SU-DHL-6 (cell line): ENCODE results near the gene BNC2.
"Not testable (repeated sequence)": the region's sequence is repeated elsewhere in the genome, so short reads cannot be mapped to it uniquely, and the experiment has no call there.

Experiments
- H2AFZ ChIP-seq: fragments of 200-600 bp; sonication (generic); 2 replicates; pipeline ENCODE4 v1.6.1; 2014; ENCODE audit warnings: low read depth, mild to moderate bottlenecking, moderate library complexity, mixed read lengths, antibody characterized with exemption, low read length; ENCODE audit not compliant: severe bottlenecking
- H3F3A ChIP-seq: fragments of 200-600 bp; shearing (Covaris generic); 2 replicates; pipeline ENCODE4 v1.6.0; 2016; ENCODE audit warnings: antibody characterized with exemption, mild to moderate bottlenecking; ENCODE audit not compliant: insufficient read depth
- H3K27ac ChIP-seq: fragments of 200-600 bp; sonication (generic); 2 replicates; pipeline ENCODE4 v1.5.1; 2016; ENCODE audit warnings: low read depth, mild to moderate bottlenecking, low read length, moderate library complexity, mixed read lengths
- H3K27me3 ChIP-seq: fragments of 200-600 bp; sonication (generic), shearing (Covaris generic); 2 replicates; pipeline ENCODE4 v1.6.0; 2014; ENCODE audit warnings: mild to moderate bottlenecking, low read length
- H3K36me3 ChIP-seq: fragments of 200-600 bp; sonication (generic); 2 replicates; pipeline ENCODE4 v1.6.1; 2014; ENCODE audit warnings: mild to moderate bottlenecking, low read length, mixed read lengths
- H3K4me2 ChIP-seq: fragments of 300-600, 200-600 bp; shearing (Covaris generic), sonication (generic); 2 replicates; pipeline ENCODE4 v1.6.0; 2014; ENCODE audit warnings: low read length, low read depth, mild to moderate bottlenecking; ENCODE audit not compliant: poor library complexity, severe bottlenecking
- H3K4me3 ChIP-seq: fragments of 200-600 bp; sonication (generic); 2 replicates; pipeline ENCODE4 v1.5.1; 2014; ENCODE audit warnings: antibody characterized with exemption, low read length, mild to moderate bottlenecking, mixed read lengths; ENCODE audit not compliant: insufficient read depth, poor library complexity, severe bottlenecking
- H3K79me2 ChIP-seq: fragments of 200-600 bp; sonication (generic); 2 replicates; pipeline ENCODE4 v1.6.1; 2014; ENCODE audit warnings: mild to moderate bottlenecking, low read length, moderate library complexity; ENCODE audit not compliant: insufficient read depth
- H3K9ac ChIP-seq: fragments of 200-600 bp; sonication (generic); 2 replicates; pipeline ENCODE4 v1.7.0; 2014; ENCODE audit warnings: mild to moderate bottlenecking, low read length
- H3K9me2 ChIP-seq: fragments of 200-600 bp; sonication (generic); replicated peaks from 2 replicates; pipeline ENCODE4 v1.6.1; 2014; ENCODE audit warnings: low read length; ENCODE audit not compliant: insufficient read depth
- H3K9me3 ChIP-seq: fragments of 200-600 bp; sonication (generic); 2 replicates; pipeline ENCODE4 v1.6.1; 2014; ENCODE audit warnings: low read length, mixed read lengths; ENCODE audit not compliant: insufficient read depth
- H4K20me1 ChIP-seq: fragments of 200-600 bp; sonication (generic); 2 replicates; pipeline ENCODE4 v1.6.1; 2014; ENCODE audit warnings: low read depth, mild to moderate bottlenecking, antibody characterized with exemption, low read length, moderate library complexity, mixed read lengths
- CTCF ChIP-seq: fragments of 200-600 bp; sonication (generic); IDR thresholded peaks from one replicate; pipeline ENCODE4 v1.5.1; 2017; ENCODE audit warnings: antibody characterized with exemption, mild to moderate bottlenecking, low read length, moderate library complexity; ENCODE audit not compliant: insufficient read depth, poor library complexity, severe bottlenecking
- EZH2phosphoT487 ChIP-seq: fragments of 200-600 bp; sonication (generic), shearing (Covaris generic); conservative IDR thresholded peaks from 2 replicates; pipeline ENCODE4 v1.6.1; 2018; ENCODE audit warnings: mild to moderate bottlenecking, antibody characterized with exemption, low read length, moderate library complexity, mixed read lengths

Gene BNC2

GRCh38 chr9:16442622-16443021 lies 427.8 kb downstream of the BNC2 start:
- no peak overlapping the region for H3K4me2 ChIP-seq
- H3K4me3 ChIP-seq, result no peak overlapping the region
- no peaks in the 10 kb centered on the region for H3F3A ChIP-seq
- no peaks in the 10 kb centered on the region for H3K79me2 ChIP-seq
- no peaks in the 10 kb centered on the region for H3K9me3 ChIP-seq
- H3K9me2 ChIP-seq, result no peaks in the 10 kb centered on the region
- no peaks in the 10 kb centered on the region for H4K20me1 ChIP-seq
- TF ChIP-seq CTCF (no peak), EZH2phosphoT487 (no peak)
- H3K9ac ChIP-seq, result no peak overlapping the region
- H3K27me3 ChIP-seq, result no peaks in the 10 kb centered on the region
- H3K36me3 ChIP-seq, result no peaks in the 10 kb centered on the region
- no peak overlapping the region for H2AFZ ChIP-seq
- H3K27ac ChIP-seq, result no peak overlapping the region

GRCh38 chr9:16441791-16442190 lies 428.7 kb downstream of the BNC2 start:
- Histone ChIP-seq H3K4me3 (no peak overlapping the region), H3F3A (no peaks in the 10 kb centered on the region), H4K20me1 (no peaks in the 10 kb centered on the region), H2AFZ (no peak overlapping the region), H3K27ac (no peak overlapping the region), H3K9me3 (no peaks in the 10 kb centered on the region), H3K36me3 (no peaks in the 10 kb centered on the region), H3K27me3 (no peaks in the 10 kb centered on the region), H3K4me2 (no peak overlapping the region), H3K9ac (no peak overlapping the region), H3K79me2 (no peaks in the 10 kb centered on the region), H3K9me2 (no peaks in the 10 kb centered on the region)
- TF ChIP-seq CTCF (no peak), EZH2phosphoT487 (no peak)

- H3K79me2 ChIP-seq, H3K9ac ChIP-seq, H3K4me3 ChIP-seq, H3K36me3 ChIP-seq, H3K4me2 ChIP-seq, H3K27me3 ChIP-seq, H3K27ac ChIP-seq, H2AFZ ChIP-seq, H4K20me1 ChIP-seq, H3F3A ChIP-seq, H3K9me2 ChIP-seq, H3K9me3 ChIP-seq: not testable (repeated sequence)
Observed at GRCh38 chr9:16438831-16439230, 431.6 kb downstream of the BNC2 start.

GRCh38 chr9:16436545-16436944 lies 433.9 kb downstream of the BNC2 start:
- Histone ChIP-seq H3K4me3 (no peak overlapping the region), H3K4me2 (no peak overlapping the region), H3F3A (no peaks in the 10 kb centered on the region), H2AFZ (no peak overlapping the region), H3K9me3 (no peaks in the 10 kb centered on the region), H3K9ac (no peak overlapping the region), H3K79me2 (no peaks in the 10 kb centered on the region), H3K27ac (no peak overlapping the region), H3K27me3 (no peaks in the 10 kb centered on the region), H4K20me1 (no peaks in the 10 kb centered on the region), H3K9me2 (no peaks in the 10 kb centered on the region; the same call in 1 of the 2 replicates), H3K36me3 (no peaks in the 10 kb centered on the region)
- TF ChIP-seq EZH2phosphoT487 (no peak), CTCF (no peak)
